GM12892 (cell line): Measurements from ENCODE around the gene ZHX3.

Experiments
- DNase-seq: peaks from one replicate; pipeline ENCODE4 v3.0.0; 2011; ENCODE audit not compliant: insufficient read length
- FAIRE-seq: peaks from 2 replicates; lab custom pipeline; 2011; peaks lifted over from hg19 to GRCh38; lab: Jason Lieb, UNC
- POLR2A ChIP-seq: IDR thresholded peaks from 2 replicates; pipeline ENCODE4 v1.6.1; 2011; ENCODE audit warnings: low read depth, low read length, control low read depth
- POLR2AphosphoS5 ChIP-seq: IDR thresholded peaks from 2 replicates; pipeline ENCODE4 v1.6.1; 2011; ENCODE audit warnings: low read depth, low read length, control low read depth
- TAF1 ChIP-seq: IDR thresholded peaks from 2 replicates; pipeline ENCODE4 v1.6.1; 2011; ENCODE audit warnings: low read depth, mild to moderate bottlenecking, control low read depth, low read length, borderline replicate concordance

ZHX3 gene

DNA sequence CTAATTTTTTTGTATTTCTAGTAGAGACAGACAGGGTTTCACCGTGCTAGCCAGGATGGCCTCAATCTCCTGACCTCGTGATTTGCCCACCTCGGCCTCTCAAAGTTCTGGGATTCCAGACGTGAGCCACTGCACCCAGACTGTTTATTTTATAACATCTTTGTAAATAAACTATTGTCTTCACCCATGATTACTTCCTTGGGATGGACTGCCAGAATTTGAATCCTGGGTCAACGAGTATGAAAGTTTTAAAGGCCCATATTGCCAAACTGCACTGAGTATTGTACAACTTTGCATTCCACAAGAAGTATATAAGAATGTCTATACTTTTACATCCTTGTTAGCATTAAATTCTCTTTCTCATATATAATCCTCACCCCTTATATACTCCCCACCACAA, 38.6 kb downstream of the ZHX3 start:
- DNase-seq (no peak), FAIRE-seq (no peak)
- TF ChIP-seq POLR2AphosphoS5 (no peak), POLR2A (no peak), TAF1 (no peak)

DNA sequence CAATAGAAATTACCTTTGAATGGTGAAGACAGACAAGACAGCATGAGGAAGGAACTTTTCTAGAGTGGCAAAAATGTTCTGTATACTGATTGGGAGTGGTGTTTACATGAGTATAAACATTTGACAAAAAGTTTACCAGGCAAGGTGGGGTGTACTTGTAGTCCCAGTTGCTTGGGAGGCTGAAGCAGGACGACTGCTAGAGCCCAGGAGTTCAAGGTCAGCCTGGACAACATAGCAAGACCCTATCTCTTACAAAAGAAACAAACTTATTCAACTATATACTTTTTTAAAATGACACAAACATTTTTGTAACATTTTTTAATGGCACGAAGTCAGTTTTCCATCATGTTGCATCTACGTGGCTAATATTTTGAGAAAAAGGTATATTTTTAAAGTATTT, 40.5 kb downstream of the ZHX3 start:
- FAIRE-seq (no peak), DNase-seq (no peak)
- no peak for TF ChIP-seq POLR2A
- no peak for TF ChIP-seq TAF1

DNA sequence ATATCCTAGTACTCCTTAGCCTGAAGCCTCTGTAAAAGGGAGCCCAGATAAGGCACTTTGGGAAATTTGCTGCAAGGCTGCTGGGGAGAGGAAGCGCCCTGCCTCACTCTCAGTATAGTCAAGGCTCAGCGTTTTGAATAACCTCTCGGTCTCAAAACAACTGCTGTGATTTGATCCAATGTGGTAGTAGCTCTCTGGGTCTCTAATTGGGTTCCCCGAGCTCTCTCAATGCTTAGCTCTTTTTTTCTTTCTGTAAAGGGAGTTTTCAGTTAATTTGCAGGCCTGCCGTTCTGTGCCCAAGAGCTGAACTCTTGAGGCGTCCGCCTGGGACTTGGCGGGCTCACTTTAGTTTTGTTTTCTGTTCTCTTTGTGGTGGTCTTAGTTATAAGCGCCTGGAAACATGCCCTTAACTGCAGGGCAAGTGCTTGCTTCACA, 41.2 kb downstream of the ZHX3 start:
- no peak for DNase-seq
- FAIRE-seq: no peak
- TF ChIP-seq POLR2A: no peak
- no peak for TF ChIP-seq POLR2AphosphoS5
- no peak for TF ChIP-seq TAF1

DNA sequence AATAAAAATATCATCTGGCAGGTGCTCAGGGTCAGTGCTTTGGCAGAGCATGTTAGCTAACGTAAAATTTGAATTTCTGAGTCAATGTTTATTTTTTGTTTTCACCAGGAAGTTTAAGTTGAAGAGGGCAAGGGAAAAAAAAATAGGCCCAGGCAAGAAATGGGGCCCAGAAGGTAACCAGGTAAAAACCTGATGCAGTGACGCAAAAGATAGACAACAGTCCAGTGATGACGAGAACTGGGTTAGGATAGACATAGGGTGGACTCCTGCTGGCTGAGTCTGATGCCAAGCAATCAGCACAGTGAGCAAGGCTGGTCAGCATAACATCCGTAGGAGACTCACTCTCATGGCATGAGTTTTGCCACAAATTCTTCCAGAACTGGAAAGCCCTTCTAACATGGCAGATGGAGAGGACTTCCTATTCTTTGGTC, 42.2 kb downstream of the ZHX3 start:
- FAIRE-seq (no peak), DNase-seq (no peak)
- TF ChIP-seq TAF1 (no peak), POLR2A (no peak), POLR2AphosphoS5 (no peak)

DNA sequence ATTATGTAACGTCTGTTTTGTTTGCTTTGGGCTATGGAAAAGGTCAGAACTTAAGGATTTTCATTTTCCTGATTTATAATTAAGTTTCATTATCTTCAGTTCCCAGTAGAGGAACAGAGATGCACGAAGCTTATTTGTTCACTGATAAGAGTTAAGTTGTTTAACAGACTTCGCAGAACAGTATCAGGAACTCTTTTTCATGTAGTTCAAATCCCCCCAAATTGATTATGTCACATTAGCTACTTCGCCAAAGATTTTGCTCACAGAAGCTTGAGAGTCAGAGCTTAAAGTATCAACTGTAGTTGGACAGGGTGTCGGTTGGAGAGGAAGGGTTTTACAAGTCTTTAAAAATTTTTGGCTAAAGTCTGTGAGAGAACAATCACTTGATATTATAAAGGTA, 43.4 kb downstream of the ZHX3 start:
- DNase-seq: no peak
- TF ChIP-seq POLR2AphosphoS5 (no peak), POLR2A (no peak), TAF1 (no peak)
- FAIRE-seq: no peak

DNA sequence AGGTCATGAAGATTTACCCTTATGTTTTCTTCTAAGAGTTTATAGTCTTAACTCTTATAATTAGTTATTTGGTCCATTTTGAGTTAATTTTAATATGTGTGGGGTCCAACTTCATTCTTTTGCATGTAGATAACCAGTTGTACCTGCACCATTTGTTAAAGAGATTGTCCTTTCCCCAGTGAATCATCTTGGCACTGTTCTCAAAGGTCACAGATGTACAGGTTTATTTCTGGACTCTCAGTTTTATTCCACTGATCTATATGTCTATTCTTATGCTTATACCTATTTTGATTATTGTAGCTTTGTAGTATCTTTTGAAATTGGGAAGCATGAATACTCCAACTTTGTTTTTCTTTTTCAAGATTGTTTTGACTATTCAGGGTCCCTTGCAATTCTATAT, 44.1 kb downstream of the ZHX3 start:
- no peak for FAIRE-seq
- DNase-seq: no peak
- TF ChIP-seq POLR2AphosphoS5 (no peak), POLR2A (no peak), TAF1 (no peak)

DNA sequence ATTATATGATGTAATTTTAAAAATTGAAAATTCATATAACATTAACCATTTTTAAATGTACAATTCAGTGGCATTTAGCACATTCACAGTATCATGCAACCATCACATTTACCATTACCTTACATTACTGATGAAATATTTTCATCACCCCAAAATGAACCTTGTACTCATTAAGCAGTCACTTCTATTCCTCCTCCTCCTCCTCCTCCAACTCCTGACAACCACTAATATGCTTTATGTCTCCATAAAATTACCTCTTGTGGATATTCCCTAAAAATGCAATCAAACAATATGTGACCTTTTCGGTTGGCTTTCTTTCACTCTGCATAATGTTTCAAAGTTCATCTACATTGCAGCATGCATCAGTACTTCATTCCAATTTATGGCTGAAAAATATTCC, 45.2 kb downstream of the ZHX3 start:
- DNase-seq (no peak), FAIRE-seq (no peak)
- no peak for TF ChIP-seq POLR2AphosphoS5
- no peak for TF ChIP-seq POLR2A
- no peak for TF ChIP-seq TAF1

DNA sequence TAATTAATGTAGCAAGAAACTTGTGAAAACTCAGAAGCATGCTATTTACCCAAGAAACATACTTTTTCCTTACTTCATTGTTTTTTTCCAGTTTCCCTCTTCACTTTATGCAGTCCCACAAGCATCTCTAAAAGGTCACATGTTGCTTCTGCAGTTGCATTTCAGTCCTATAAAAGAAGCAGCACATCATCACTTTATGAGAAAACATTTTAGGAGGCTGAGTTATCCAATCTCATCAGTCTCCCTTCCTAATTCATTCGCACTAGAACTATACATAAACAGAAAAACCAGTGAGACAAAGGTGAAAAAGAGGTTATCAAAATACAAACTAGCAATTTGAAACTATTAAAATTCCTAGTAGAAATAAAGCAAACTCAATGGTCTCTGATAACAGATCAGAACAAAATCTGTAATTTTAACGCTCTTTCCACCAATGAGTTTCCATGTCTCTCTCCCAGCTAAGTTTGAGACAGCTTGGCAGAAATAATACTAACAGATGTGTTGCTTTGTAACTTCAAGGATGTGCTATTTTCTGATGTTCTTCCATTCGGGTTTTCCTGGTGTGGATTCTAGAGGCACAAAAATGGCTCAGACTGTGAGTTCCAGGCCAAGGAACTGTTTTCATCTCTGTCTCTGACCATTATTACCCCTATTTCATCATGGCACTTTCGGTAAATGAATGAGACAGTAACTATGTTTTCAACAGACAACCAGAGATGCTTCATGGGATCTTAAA, 48.4 kb downstream of the ZHX3 start:
- no peak for FAIRE-seq
- DNase-seq: no peak
- TF ChIP-seq TAF1 (no peak), POLR2AphosphoS5 (no peak), POLR2A (no peak)

DNA sequence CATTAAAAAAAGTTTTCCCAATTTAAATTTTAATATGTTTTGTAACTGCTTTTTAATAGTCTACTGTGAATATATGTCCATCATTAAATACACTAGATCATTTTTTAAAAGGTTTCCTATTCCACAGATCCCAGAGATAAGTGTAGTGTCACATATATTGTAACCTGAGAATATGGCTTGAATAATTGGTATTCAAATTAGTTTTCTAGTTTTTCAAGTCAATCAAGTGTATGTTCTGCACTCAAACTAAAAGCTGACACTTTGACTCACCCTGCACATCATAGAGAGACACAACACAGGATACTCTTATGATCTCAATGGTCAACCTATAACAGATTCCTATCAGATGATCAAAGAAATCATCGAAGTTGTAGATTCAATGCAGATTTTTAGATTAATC, 49.1 kb downstream of the ZHX3 start:
- no peak for TF ChIP-seq TAF1
- no peak for TF ChIP-seq POLR2A
- TF ChIP-seq POLR2AphosphoS5: no peak
- FAIRE-seq (no peak), DNase-seq (no peak)

DNA sequence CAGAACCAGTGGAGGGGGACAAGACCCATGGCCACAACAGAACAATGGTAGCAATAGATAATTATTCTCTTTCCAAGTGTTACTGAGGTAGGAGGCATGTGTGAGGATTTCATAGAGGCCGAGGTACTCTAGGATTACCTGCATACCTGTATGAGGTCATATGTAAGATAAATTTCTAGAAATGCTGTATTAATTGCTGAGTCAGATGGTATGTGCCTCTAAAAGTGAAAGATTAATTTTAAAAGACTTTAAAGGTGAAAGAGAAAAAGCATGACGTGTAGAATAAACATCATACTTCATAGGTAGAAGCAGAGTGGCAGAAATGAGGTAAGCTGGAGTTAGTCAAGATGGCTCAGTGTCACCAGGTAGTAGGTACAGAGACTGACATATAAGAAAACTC, 51.6 kb downstream of the ZHX3 start:
- TF ChIP-seq POLR2A (no peak), TAF1 (no peak), POLR2AphosphoS5 (no peak)
- FAIRE-seq: no peak
- no peak for DNase-seq

DNA sequence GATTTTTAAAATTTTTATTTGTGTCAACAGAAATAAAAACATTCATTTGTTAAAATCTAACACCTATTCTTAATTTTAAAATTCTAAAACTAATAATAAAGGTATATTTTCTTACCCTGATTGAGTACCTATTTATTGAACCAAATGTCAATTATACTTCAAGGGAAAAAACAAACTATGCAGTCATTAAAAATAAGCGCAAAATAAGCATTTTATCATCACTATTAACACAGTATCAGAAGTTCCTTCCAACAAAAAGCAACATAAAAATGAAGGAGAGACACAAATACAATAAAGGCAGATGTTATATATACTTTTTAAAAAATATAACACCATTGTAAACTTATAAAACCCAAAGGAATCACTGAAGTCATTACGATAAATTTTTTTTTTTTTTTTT, 52.7 kb downstream of the ZHX3 start:
- no peak for FAIRE-seq
- TF ChIP-seq POLR2AphosphoS5 (no peak), POLR2A (no peak)
- DNase-seq: no peak
